PFSK-1 (cell line): ENCODE measurements around the gene KNOP1.

Source experiments
- FOXP2 ChIP-seq: optimal IDR thresholded peaks from 2 replicates; pipeline ENCODE3; 2011; ENCODE audit warnings: borderline replicate concordance, control low read depth, inconsistent platforms; ENCODE audit not compliant: insufficient read depth; ENCODE audit errors: extremely low read length, extremely low read depth
- POLR2AphosphoS5 ChIP-seq: IDR thresholded peaks from 2 replicates; pipeline ENCODE4 v1.6.1; 2012; ENCODE audit warnings: low read depth, mild to moderate bottlenecking, control low read depth, low read length, moderate library complexity
- SIN3A ChIP-seq: IDR thresholded peaks from 2 replicates; pipeline ENCODE4 v1.6.1; 2012; ENCODE audit warnings: mild to moderate bottlenecking, low read length, moderate library complexity, borderline replicate concordance; ENCODE audit not compliant: insufficient read depth
- TAF1 ChIP-seq: IDR thresholded peaks from 2 replicates; pipeline ENCODE4 v1.6.1; 2012; ENCODE audit warnings: low read length, control low read depth, borderline replicate concordance; ENCODE audit not compliant: insufficient read depth
- TF ChIP-seq, protein P1 (sequence below), 2 experiments: IDR thresholded peaks; 2 replicates each; pipeline versions ENCODE4 v1.6.1 to v1.8.0; 2011 to 2012; ENCODE audit warnings: low read depth in 2 of 2, low read length in 2 of 2, control low read depth in 1 of 2, inconsistent platforms in 1 of 2, mild to moderate bottlenecking in 1 of 2, moderate library complexity in 1 of 2; ENCODE audit not compliant: insufficient read depth in 1 of 2

- TF ChIP-seq POLR2AphosphoS5 = peak; percentile 68; the same call in 1 of the 2 replicates
- TF ChIP-seq SIN3A = peak; percentile 96
- TF ChIP-seq, protein P1, sequence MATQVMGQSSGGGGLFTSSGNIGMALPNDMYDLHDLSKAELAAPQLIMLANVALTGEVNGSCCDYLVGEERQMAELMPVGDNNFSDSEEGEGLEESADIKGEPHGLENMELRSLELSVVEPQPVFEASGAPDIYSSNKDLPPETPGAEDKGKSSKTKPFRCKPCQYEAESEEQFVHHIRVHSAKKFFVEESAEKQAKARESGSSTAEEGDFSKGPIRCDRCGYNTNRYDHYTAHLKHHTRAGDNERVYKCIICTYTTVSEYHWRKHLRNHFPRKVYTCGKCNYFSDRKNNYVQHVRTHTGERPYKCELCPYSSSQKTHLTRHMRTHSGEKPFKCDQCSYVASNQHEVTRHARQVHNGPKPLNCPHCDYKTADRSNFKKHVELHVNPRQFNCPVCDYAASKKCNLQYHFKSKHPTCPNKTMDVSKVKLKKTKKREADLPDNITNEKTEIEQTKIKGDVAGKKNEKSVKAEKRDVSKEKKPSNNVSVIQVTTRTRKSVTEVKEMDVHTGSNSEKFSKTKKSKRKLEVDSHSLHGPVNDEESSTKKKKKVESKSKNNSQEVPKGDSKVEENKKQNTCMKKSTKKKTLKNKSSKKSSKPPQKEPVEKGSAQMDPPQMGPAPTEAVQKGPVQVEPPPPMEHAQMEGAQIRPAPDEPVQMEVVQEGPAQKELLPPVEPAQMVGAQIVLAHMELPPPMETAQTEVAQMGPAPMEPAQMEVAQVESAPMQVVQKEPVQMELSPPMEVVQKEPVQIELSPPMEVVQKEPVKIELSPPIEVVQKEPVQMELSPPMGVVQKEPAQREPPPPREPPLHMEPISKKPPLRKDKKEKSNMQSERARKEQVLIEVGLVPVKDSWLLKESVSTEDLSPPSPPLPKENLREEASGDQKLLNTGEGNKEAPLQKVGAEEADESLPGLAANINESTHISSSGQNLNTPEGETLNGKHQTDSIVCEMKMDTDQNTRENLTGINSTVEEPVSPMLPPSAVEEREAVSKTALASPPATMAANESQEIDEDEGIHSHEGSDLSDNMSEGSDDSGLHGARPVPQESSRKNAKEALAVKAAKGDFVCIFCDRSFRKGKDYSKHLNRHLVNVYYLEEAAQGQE (IDR thresholded peaks at IDR 0.05; ENCODE audit: insufficient read depth in 1 of 2, low read depth in 2 of 2, low read length in 2 of 2) = no peak
- peak; percentile 14 for TF ChIP-seq FOXP2
- peak; percentile 50; the same call in 1 of the 2 replicates for TF ChIP-seq TAF1
These were observed at the start of gene KNOP1, which contains the start of gene IQCK for GRCh38 chr16:19717741-19718623.
